Measurements from ENCODE around the gene SEC24A. TPM values are rescaled to one million over a fixed set of nuclear protein-coding genes. Genes with fewer than 3 reads are reported as not detected.
"Not testable (repeated sequence)": the region's sequence is repeated elsewhere in the genome, so short reads cannot be mapped to it uniquely, and the experiment has no call there.

The SEC24A gene
- total RNA-seq, 1 donor from 2014 or later = 18.3 TPM

DNA sequence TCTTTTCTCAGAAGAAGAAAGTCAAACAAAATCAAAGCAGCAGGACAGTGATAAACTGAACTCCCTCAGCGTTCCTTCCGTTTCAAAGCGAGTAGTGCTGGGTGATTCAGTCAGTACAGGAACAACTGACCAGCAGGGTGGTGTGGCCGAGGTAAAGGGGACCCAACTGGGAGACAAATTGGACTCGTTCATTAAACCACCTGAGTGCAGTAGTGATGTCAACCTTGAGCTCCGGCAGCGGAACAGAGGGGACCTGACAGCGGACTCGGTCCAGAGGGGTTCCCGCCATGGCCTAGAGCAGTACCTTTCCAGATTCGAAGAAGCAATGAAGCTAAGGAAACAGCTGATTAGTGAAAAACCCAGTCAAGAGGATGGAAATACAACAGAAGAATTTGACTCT lies 92.5 kb downstream of the SEC24A start:
- DNase-seq (ENCODE audit: low read depth, low spot score) = no peak

DNA sequence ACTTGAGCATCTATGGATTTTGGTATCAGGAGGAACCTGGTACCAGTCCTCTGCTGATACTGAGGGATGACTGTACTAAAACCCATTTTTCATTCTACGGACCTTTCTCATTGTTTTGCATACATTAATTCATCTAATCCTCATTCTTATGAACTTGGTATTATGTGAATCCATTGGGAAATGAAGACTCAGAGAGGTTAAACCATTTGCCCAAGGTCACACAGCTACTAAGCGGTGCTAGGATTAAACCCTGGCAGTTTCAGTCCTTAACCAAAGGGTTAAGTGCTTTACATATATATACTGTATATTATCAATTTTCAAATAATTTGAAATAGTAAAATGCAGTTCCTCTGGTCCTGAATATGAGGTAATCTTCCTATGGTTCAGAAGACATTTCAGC lies 93.5 kb downstream of the SEC24A start:
- DNase-seq (ENCODE audit: low read depth, low spot score) = no peak

DNA sequence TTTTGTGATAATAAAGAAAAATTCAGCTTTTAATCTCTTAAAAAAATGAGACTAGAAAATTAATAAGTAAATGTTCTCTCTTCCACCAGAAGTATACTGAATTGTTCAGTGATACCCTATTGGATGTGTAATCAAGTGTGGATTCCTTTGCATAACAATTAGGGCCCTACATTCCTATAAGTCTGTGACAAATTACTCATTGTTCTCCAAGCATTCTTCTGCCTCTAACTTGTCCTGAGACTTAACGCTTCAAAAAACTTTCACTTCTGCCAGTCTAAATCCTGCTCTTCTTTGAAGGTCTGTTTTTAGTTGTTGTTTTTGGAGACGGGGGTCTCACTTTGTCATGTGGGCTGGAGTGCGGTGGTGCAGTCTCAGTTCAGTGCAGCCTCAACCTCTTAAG lies 100.8 kb downstream of the SEC24A start:
- no peak for DNase-seq (ENCODE audit: low read depth, low spot score)

DNA sequence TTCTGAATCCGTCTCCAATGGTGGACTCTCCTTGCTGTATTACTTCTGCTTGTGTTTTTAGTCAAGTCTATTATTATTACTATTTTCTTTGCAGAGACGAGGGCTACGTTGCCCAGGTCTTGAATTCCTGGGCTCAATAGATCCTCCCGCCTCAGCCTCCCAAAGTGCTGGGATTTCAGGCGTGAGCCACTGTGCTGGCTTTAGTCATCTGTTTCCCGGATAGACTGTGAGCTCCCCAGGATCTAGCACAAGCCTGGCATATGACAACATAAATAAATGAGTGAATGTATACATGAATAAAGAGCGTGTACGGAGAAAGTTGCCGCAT lies 109.6 kb downstream of the SEC24A start:
- DNase-seq (ENCODE audit: low read depth, low spot score) = no peak

DNA sequence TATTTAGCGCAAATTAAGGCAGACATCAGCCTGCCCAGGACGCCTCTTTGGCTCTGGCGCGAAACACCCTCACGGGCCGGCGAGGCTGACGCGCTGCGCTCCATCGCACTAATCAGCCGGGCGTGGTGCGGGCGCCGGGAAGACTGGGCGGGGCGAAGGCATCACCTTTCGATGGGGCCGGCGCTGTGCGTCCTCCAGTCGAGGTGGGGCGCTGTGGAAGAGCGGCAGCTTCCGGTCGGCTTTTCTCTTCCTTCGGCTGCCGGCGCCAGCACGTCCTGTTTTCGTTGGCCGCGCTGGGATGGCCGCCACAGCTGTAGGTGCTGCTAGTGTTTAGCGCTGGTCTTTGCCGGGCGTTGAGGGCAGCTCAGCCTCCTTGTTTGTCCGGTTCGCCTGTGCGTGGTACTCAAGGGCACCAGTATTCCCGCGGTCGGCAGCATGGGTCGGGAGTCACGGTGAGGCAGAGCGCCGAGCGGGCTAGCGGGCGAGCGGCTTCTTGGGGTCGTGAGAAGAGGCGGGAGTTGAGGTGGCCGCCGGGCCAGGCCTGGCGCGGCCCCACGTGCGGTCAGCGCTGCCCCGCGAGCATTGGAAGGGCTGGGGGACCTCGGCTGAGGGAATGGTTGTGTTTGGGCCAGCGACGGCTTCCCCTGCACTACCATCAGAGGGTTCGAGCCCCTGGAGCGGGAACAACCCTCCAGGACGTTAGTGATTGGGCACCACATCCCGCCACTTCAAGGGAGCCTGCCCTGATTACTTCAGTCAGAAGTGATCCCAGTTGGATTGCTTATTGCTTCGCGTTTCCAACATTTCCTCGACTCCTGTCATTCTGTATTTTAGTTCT lies 110.1 kb downstream of the SEC24A start, which contains the start of gene DDX46:
Gene DDX46 (plus strand): TSS at position 276 of the 838 bp plus-strand sequence. CDS start 160 bp downstream, at position 436.
- DNase-seq (ENCODE audit: low read depth, low spot score) = peak; percentile 76

DNA sequence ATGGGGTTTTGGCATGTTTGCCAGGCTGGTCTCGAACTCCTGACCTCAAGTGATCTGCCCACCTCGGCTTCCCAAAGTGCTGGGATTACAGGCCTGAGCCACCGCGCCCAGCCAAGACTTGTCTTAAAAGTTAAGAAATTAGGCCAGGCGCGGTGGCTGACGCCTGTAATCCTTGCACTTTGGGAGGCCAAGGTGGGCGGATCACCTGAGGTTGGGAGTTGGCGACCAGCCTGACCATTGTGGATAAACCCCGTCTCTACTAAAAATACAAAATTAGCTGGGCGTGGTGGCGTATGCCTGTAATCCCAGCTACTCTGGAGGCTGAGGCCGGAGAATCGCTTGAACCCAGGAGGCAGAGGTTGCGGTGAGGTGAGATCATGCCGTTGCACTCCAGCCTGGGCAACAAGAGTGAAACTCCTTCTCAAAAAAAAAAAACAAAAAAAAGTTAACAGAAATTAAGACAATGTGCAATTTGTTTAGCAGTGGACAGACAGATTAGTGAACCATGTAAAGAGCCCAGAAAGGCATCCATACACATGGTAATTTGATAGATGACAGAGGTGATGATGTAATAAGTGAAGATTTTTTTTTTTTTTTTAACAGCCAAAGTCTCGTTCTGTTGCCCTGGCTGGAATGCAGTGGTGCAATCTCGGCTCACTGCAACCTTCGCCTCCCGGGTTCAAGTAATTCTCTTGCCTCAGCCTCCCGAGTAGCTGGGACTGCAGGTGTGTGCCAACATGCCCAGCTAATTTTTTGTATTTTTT lies 119.1 kb downstream of the SEC24A start:
- DNase-seq (ENCODE audit: low read depth, low spot score) = not testable (repeated sequence)

DNA sequence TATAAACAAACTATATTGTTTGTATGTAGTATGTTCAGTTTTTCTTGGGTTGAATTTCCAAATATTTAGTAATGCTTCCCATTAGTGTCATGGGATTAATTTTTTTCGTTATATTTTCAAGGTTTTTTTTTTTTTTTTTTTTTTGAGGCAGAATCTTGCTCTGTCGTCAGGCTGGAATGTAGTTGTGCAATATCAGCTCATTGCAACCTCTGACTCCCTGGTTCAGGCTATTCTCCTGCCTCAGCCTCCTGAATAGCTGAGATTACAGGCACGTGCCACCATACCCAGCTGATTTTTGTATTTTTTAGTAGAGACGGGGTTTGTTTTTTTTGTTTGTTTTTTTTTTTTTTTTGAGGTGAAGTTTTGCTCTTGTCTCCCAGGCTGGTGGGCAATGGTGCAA lies 120.6 kb downstream of the SEC24A start:
- no peak for DNase-seq (ENCODE audit: low read depth, low spot score)

DNA sequence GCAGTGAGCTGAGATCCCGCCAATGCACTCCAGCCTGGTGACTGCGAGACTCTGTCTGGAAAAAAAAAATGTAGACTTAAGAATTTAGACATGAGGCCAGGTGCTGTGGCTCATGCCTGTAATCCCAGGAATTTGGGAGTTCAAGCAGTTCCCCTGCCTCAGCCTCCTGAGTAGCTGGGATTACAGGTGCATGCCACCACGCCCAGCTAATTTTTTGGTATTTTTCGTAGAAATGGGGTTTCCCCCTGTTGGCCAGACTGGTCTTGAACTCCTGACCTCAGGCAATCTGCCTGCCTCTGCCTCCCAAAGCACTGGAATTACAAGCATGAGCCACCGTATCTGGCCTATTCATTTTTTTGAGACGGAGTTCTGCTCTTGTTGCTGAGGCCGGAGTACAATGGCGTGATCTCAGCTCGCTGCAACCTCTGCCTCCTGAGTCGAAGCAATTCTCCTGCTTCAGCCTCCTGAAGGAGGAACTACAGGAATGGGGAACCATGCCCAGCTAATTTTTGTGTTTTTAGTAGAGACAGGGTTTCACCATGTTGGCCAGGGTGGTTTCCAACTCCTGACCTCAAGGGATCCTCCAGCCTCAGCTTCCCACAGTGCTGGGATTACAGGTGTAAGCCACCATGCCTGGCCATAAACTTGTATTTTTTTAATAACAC lies 124.0 kb downstream of the SEC24A start:
- DNase-seq (ENCODE audit: low read depth, low spot score) = no peak

DNA sequence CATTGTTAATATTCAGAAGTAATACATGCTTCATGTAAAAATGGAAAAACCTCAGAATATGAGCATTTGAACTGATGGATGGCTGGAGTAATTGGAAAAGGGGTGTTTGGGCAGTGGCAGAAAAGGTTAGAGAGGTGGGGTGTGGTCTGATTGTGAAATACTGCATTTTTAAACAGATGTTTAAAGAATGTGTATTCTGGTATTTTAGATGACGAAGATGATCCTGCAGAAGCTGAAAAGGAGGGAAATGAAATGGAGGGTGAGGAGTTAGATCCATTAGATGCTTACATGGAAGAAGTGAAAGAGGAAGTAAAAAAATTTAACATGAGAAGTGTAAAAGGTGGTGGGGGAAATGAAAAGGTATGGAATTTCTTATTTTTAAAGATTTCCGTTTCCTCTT lies 128.8 kb downstream of the SEC24A start:
- DNase-seq (ENCODE audit: low read depth, low spot score) = no peak

Other genes starting within 250 kb of the SEC24A start
- gene CDKN2AIPNL, start 236.9 kb upstream of the SEC24A start, total RNA-seq = 49.1 and 60.0 TPM in 2 replicates
- gene JADE2, start 123.1 kb upstream of the SEC24A start, total RNA-seq = 23.7 and 29.7 TPM in 2 replicates
- gene SAR1B, start 16.0 kb upstream of the SEC24A start, total RNA-seq = 50.6 and 103 TPM in 2 replicates
- 39.0 and 51.4 TPM in 2 replicates for gene CAMLG, start 89.8 kb downstream of the SEC24A start, total RNA-seq
- gene DDX46, start 110.0 kb downstream of the SEC24A start, total RNA-seq = 22.2 and 27.0 TPM in 2 replicates
- gene C5orf24, start 197.2 kb downstream of the SEC24A start, total RNA-seq = 55.1 and 59.4 TPM in 2 replicates
- 74.9 and 103 TPM in 2 replicates for gene TXNDC15, start 225.6 kb downstream of the SEC24A start, total RNA-seq

Data from pulmonary artery endothelial cell (primary cell).